H9 (cell line): Measurements from ENCODE around the gene CCL4L2. TPM values are rescaled to one million over a fixed set of nuclear protein-coding genes. Genes with fewer than 3 reads are reported as not detected.
"Not testable (repeated sequence)": the region's sequence is repeated elsewhere in the genome, so short reads cannot be mapped to it uniquely, and the experiment has no call there.

Source experiments
- DNase-seq: peaks from one replicate; pipeline ENCODE4 v3.0.0-alpha.2; 2017
- H2AFZ ChIP-seq: one replicate; pipeline ENCODE4 v1.6.1; 2013; ENCODE audit warnings: mild to moderate bottlenecking, low read length, control low read depth, moderate library complexity
- H2AK5ac ChIP-seq: 2 replicates; pipeline ENCODE4 v1.6.1; 2013; ENCODE audit warnings: low read length, control low read depth, mixed read lengths; ENCODE audit not compliant: insufficient read length
- H2BK120ac ChIP-seq: one replicate; pipeline ENCODE4 v1.6.1; 2013; ENCODE audit warnings: low read depth, mild to moderate bottlenecking, low read length, control low read depth, inconsistent platforms; ENCODE audit not compliant: poor library complexity, severe bottlenecking
- H2BK12ac ChIP-seq: 2 replicates; pipeline ENCODE4 v1.6.1; 2013; ENCODE audit warnings: low read length, control low read depth, mixed read lengths, low read depth; ENCODE audit not compliant: insufficient read length
- H2BK15ac ChIP-seq: 2 replicates; pipeline ENCODE4 v1.6.1; 2013; ENCODE audit warnings: low read depth, low read length, control low read depth
- H2BK20ac ChIP-seq: one replicate; pipeline ENCODE4 v1.6.1; 2013; ENCODE audit warnings: low read depth, mild to moderate bottlenecking, low read length, control low read depth, inconsistent platforms; ENCODE audit not compliant: poor library complexity, severe bottlenecking
- H2BK5ac ChIP-seq: 2 replicates; pipeline ENCODE4 v1.6.1; 2013; ENCODE audit warnings: low read length, control low read depth, mixed read lengths; ENCODE audit not compliant: insufficient read length
- H3K14ac ChIP-seq: 2 replicates; pipeline ENCODE4 v1.6.1; 2013; ENCODE audit warnings: low read length, control low read depth; ENCODE audit not compliant: insufficient read depth
- H3K18ac ChIP-seq: 2 replicates; pipeline ENCODE4 v1.6.1; 2013; ENCODE audit warnings: low read depth, mild to moderate bottlenecking, mixed read lengths, low read length, control low read depth; ENCODE audit not compliant: insufficient read length
- H3K23ac ChIP-seq: 2 replicates; pipeline ENCODE4 v1.6.1; 2013; ENCODE audit warnings: low read length, control low read depth, mixed read lengths, low read depth; ENCODE audit not compliant: insufficient read length
- H3K23me2 ChIP-seq: 2 replicates; pipeline ENCODE4 v1.6.1; 2013; ENCODE audit warnings: low read depth, mild to moderate bottlenecking, mixed read lengths, low read length, control low read depth; ENCODE audit not compliant: insufficient read length, poor library complexity, severe bottlenecking
- H3K27ac ChIP-seq: 2 replicates; pipeline ENCODE4 v1.5.1; 2013; ENCODE audit warnings: low read length, control low read depth, mixed read lengths, low read depth; ENCODE audit not compliant: insufficient read length
- H3K27me3 ChIP-seq: 2 replicates; pipeline ENCODE4 v1.6.1; 2013; ENCODE audit warnings: low read length, control low read depth, inconsistent platforms; ENCODE audit not compliant: insufficient read depth
- H3K4ac ChIP-seq: 2 replicates; pipeline ENCODE4 v1.6.1; 2013; ENCODE audit warnings: low read depth, mild to moderate bottlenecking, control low read depth, inconsistent platforms, low read length, moderate library complexity
- H3K4me1 ChIP-seq: 2 replicates; pipeline ENCODE4 v1.6.1; 2013; ENCODE audit warnings: low read length, control low read depth, inconsistent platforms; ENCODE audit not compliant: insufficient read depth
- H3K4me2 ChIP-seq: 2 replicates; pipeline ENCODE4 v1.6.1; 2013; ENCODE audit warnings: low read length, control low read depth, mixed read lengths; ENCODE audit not compliant: insufficient read length, insufficient read depth
- H3K56ac ChIP-seq: 2 replicates; pipeline ENCODE4 v1.6.1; 2013; ENCODE audit warnings: low read depth, mild to moderate bottlenecking, mixed read lengths, low read length, control low read depth; ENCODE audit not compliant: insufficient read length
- H3K79me1 ChIP-seq: 2 replicates; pipeline ENCODE4 v1.6.1; 2013; ENCODE audit warnings: low read depth, mild to moderate bottlenecking, moderate library complexity, low read length, control low read depth, inconsistent platforms; ENCODE audit not compliant: insufficient read depth, poor library complexity, severe bottlenecking
- H3K79me2 ChIP-seq: 2 replicates; pipeline ENCODE4 v1.6.1; 2013; ENCODE audit warnings: low read length, control low read depth, inconsistent platforms; ENCODE audit not compliant: insufficient read depth
- H3K9ac ChIP-seq: 2 replicates; pipeline ENCODE4 v1.6.1; 2013; ENCODE audit warnings: low read length, control low read depth, mixed read lengths; ENCODE audit not compliant: insufficient read length; ENCODE audit errors: extremely low read depth
- H3K9me3 ChIP-seq: one replicate; pipeline ENCODE4 v1.6.1; 2013; ENCODE audit warnings: low read depth, low read length, inconsistent platforms; ENCODE audit not compliant: control insufficient read depth
- H3T11ph ChIP-seq: one replicate; pipeline ENCODE4 v1.6.1; 2013; ENCODE audit warnings: mild to moderate bottlenecking, low read length, control low read depth, inconsistent platforms
- H4K20me1 ChIP-seq: one replicate; pipeline ENCODE4 v1.6.1; 2013; ENCODE audit not compliant: control insufficient read depth, insufficient read length, insufficient read depth
- H4K5ac ChIP-seq: 2 replicates; pipeline ENCODE4 v1.6.1; 2013; ENCODE audit warnings: low read depth, mild to moderate bottlenecking, mixed read lengths, low read length, control low read depth; ENCODE audit not compliant: insufficient read length
- H4K8ac ChIP-seq: replicated peaks from 2 replicates; pipeline ENCODE4 v1.6.1; 2013; ENCODE audit warnings: low read length, control low read depth, mixed read lengths, low read depth; ENCODE audit not compliant: insufficient read length
- H4K91ac ChIP-seq: 2 replicates; pipeline ENCODE4 v1.6.1; 2013; ENCODE audit warnings: low read depth, mild to moderate bottlenecking, moderate library complexity, mixed read lengths, low read length, control low read depth; ENCODE audit not compliant: insufficient read length
- H3K27ac Mint-ChIP-seq, 3 experiments: 2 replicates in 2 of 3; 3 replicates in 1 of 3; pipeline ENCODE4 v1.8.0; 2020 to 2021; ENCODE audit warnings: mixed read lengths in 3 of 3, mild to moderate bottlenecking in 1 of 3, moderate library complexity in 1 of 3
- H3K27me3 Mint-ChIP-seq: 2 replicates; pipeline ENCODE4 v1.8.0; 2021; ENCODE audit warnings: low read depth, mild to moderate bottlenecking, moderate library complexity, mixed read lengths
- H3K36me3 Mint-ChIP-seq, 3 experiments: 2 replicates in 2 of 3; 3 replicates in 1 of 3; pipeline ENCODE4 v1.8.0; 2020 to 2021; ENCODE audit warnings: low read depth in 3 of 3, mixed read lengths in 3 of 3; ENCODE audit not compliant: insufficient read depth in 1 of 3
- H3K4me1 Mint-ChIP-seq, 2 experiments: 2 replicates each; pipeline ENCODE4 v1.8.0; 2020; ENCODE audit warnings: mixed read lengths in 2 of 2
- H3K4me3 Mint-ChIP-seq, 2 experiments: 2 replicates in 1 of 2; 3 replicates in 1 of 2; pipeline ENCODE4 v1.8.0; 2020 to 2021; ENCODE audit warnings: mild to moderate bottlenecking in 2 of 2, mixed read lengths in 2 of 2, moderate library complexity in 1 of 2
- H3K9me3 Mint-ChIP-seq, 2 experiments: 2 replicates in 1 of 2; 3 replicates in 1 of 2; pipeline ENCODE4 v1.8.0; 2020; ENCODE audit warnings: mild to moderate bottlenecking in 2 of 2, mixed read lengths in 2 of 2, moderate library complexity in 1 of 2
- CTCF ChIP-seq: fragments of 200-600 bp; sonication (generic); conservative IDR thresholded peaks from 3 replicates; pipeline ENCODE4 v1.8.0; 2021; ENCODE audit warnings: antibody characterized with exemption, mild to moderate bottlenecking
- WGBS: extraction: QIAGEN DNeasy Blood & Tissue Kit; methylation state at CpG from one replicate; pipeline ENCODE4 v1.1.7; 2013; ENCODE audit warnings: missing lambda C conversion rate, low lambda C conversion rate, mixed read lengths; ENCODE audit not compliant: insufficient read length; ENCODE audit errors: extremely low coverage; 5-methylcytosine and 5-hydroxymethylcytosine counted together
- total RNA-seq: library from RNA; stranded (reverse); gene quantifications from 2 replicates; pipeline ENCODE4 v1.2.1, GENCODE V29; 2021

The CCL4L2 gene
- total RNA-seq, 1 experiment from 2014 or later: not detected

GRCh38 chr17:36198831-36199465 lies 11.9 kb upstream of the CCL4L2 start:
- WGBS: no CpG with 5 or more reads among the region's 7 CpGs
- H3K4ac ChIP-seq: no peak overlapping the region
- no peak overlapping the region for H3T11ph ChIP-seq

GRCh38 chr17:36201102-36201501 lies 9.8 kb upstream of the CCL4L2 start:
- not testable (repeated sequence) for H3K9ac ChIP-seq, H4K5ac ChIP-seq, H3K27ac Mint-ChIP-seq, H3K18ac ChIP-seq, H4K8ac ChIP-seq, H4K20me1 ChIP-seq, DNase-seq, H3K79me2 ChIP-seq, H2AK5ac ChIP-seq, H3K4me1 ChIP-seq, H3K27me3 ChIP-seq, H2BK20ac ChIP-seq, H3K23me2 ChIP-seq, H3K9me3 ChIP-seq, H3K4me2 ChIP-seq, H3K27me3 Mint-ChIP-seq, H3K56ac ChIP-seq, H2BK5ac ChIP-seq, H3K9me3 Mint-ChIP-seq, H2BK15ac ChIP-seq, H3K79me1 ChIP-seq, H2BK120ac ChIP-seq, H3T11ph ChIP-seq, H2AFZ ChIP-seq, H3K27ac ChIP-seq, H3K23ac ChIP-seq, H4K91ac ChIP-seq, H3K4me3 Mint-ChIP-seq, H3K36me3 Mint-ChIP-seq, H2BK12ac ChIP-seq, H3K4ac ChIP-seq, H3K14ac ChIP-seq
- WGBS: no CpG with 5 or more reads among the region's 4 CpGs
- H3K4me1 Mint-ChIP-seq: peaks cover 10 to 13% of the 10 kb centered on the region in 2 experiments

More at GRCh38 chr17:36198831-36199465, 11.9 kb upstream of the CCL4L2 start:
- no peak overlapping the region; a peak in 1 of 7 replicates for H3K27ac Mint-ChIP-seq
- Histone ChIP-seq H3K79me1 (no peaks in the 10 kb centered on the region), H3K23ac (no peak overlapping the region), H4K20me1 (no peaks in the 10 kb centered on the region), H3K27ac (no peak overlapping the region), H4K91ac (no peak overlapping the region), H3K9ac (no peak overlapping the region), H2BK20ac (no peak overlapping the region), H3K18ac (no peak overlapping the region), H3K14ac (no peak overlapping the region), H4K8ac (no peak overlapping the region), H3K27me3 (no peaks in the 10 kb centered on the region), H3K4me2 (no peak overlapping the region), H3K79me2 (no peaks in the 10 kb centered on the region), H2BK12ac (no peak overlapping the region), H2BK120ac (no peak overlapping the region), H3K4me1 (no peaks in the 10 kb centered on the region; the same call in 1 of the 2 replicates), H2BK15ac (no peak overlapping the region), H3K56ac (no peak overlapping the region), H2BK5ac (no peak overlapping the region), H3K9me3 (no peaks in the 10 kb centered on the region), H3K23me2 (no peaks in the 10 kb centered on the region), H2AK5ac (no peak overlapping the region), H4K5ac (no peak overlapping the region), H2AFZ (no peak overlapping the region)
- peaks cover 15% of the 10 kb centered on the region for H3K27me3 Mint-ChIP-seq
- no peak overlapping the region for H3K4me3 Mint-ChIP-seq
- H3K9me3 Mint-ChIP-seq: no peaks in the 10 kb centered on the region; a peak in 1 of 5 replicates
- no peak for DNase-seq
- H3K36me3 Mint-ChIP-seq: no peaks in the 10 kb centered on the region
- no peak for TF ChIP-seq CTCF
- H3K4me1 Mint-ChIP-seq: peaks cover 17 to 20% of the 10 kb centered on the region in 2 experiments
